HEK293 (cell line): Measurements from ENCODE around the gene SLC25A41.

ENCODE experiments used
- CTCF ChIA-PET: fragments of 350-600 bp; formaldehyde crosslinking; extraction: SDS; loops from one replicate; lab custom pipeline; 2021; ENCODE audit warnings: antibody characterized with exemption; lab: Yijun Ruan, JAX
- POLR2A ChIA-PET: fragments of 300-600 bp; formaldehyde crosslinking; extraction: SDS; loops from one replicate; lab custom pipeline; 2020; ENCODE audit warnings: antibody characterized with exemption, inconsistent platforms; lab: Yijun Ruan, JAX
- H3K27ac ChIP-seq: fragments of 200-500 bp; sonication (Bioruptor generic); 2 replicates; pipeline ENCODE4 v1.5.1; 2014; ENCODE audit warnings: low read depth, low read length, control low read depth, inconsistent platforms; ENCODE audit errors: extremely low read depth
- H3K36me3 ChIP-seq, 2 experiments: fragments of 200-500 bp in 1 of 2; sonication (Bioruptor generic) in 1 of 2; 1 replicate in 1 of 2; 2 replicates in 1 of 2; pipeline ENCODE4 v1.5.1; 2014 to 2017; ENCODE audit warnings: inconsistent platforms in 2 of 2, low read length in 2 of 2; ENCODE audit not compliant: control insufficient read depth in 2 of 2, insufficient read depth in 1 of 2
- H3K4me1 ChIP-seq: fragments of 200-500 bp; sonication (Bioruptor generic); 2 replicates; pipeline ENCODE4 v1.5.1; 2014; ENCODE audit warnings: mild to moderate bottlenecking, low read length, inconsistent platforms; ENCODE audit not compliant: control insufficient read depth, insufficient read depth
- H3K4me3 ChIP-seq: 2 replicates; pipeline ENCODE4 v1.5.1; 2011; ENCODE audit warnings: low read depth, mild to moderate bottlenecking, control low read depth, low read length, moderate library complexity
- H3K9me3 ChIP-seq: fragments of 200-500 bp; sonication (Bioruptor generic); 2 replicates; pipeline ENCODE4 v1.5.1; 2014; ENCODE audit warnings: low read depth, low read length, inconsistent platforms; ENCODE audit not compliant: control insufficient read depth, insufficient read depth
- CTCF ChIP-seq: fragments of 450-650 bp; formaldehyde crosslinking; IDR thresholded peaks from 2 replicates; pipeline ENCODE4 v1.5.1; 2016; ENCODE audit warnings: missing biosample characterization, missing genetic modification characterization
- EGR2 ChIP-seq: fragments of 450-650 bp; formaldehyde crosslinking; IDR thresholded peaks from 2 replicates; pipeline ENCODE4 v1.5.1; 2016; ENCODE audit warnings: low read depth, missing biosample characterization, missing genetic modification characterization
- HIC1 ChIP-seq: fragments of 450-650 bp; formaldehyde crosslinking; IDR thresholded peaks from 2 replicates; pipeline ENCODE4 v1.5.1; 2016; ENCODE audit warnings: missing biosample characterization, missing genetic modification characterization
- IKZF3 ChIP-seq: fragments of 450-650 bp; IDR thresholded peaks from 2 replicates; pipeline ENCODE4 v1.5.0; 2018; ENCODE audit warnings: missing biosample characterization, mild to moderate bottlenecking, missing genetic modification characterization, moderate library complexity
- KLF1 ChIP-seq: fragments of 450-650 bp; formaldehyde crosslinking; IDR thresholded peaks from 2 replicates; pipeline ENCODE4 v1.5.1; 2016; ENCODE audit warnings: missing biosample characterization, missing genetic modification characterization
- KLF10 ChIP-seq: fragments of 450-650 bp; IDR thresholded peaks from 2 replicates; pipeline ENCODE4 v1.5.1; 2018; ENCODE audit warnings: missing biosample characterization, mild to moderate bottlenecking, missing genetic modification characterization
- KLF17 ChIP-seq: fragments of 450-650 bp; formaldehyde crosslinking; IDR thresholded peaks from 2 replicates; pipeline ENCODE4 v1.5.1; 2016; ENCODE audit warnings: missing biosample characterization, missing genetic modification characterization
- KLF9 ChIP-seq: fragments of 450-650 bp; formaldehyde crosslinking; IDR thresholded peaks from 2 replicates; pipeline ENCODE4 v1.5.1; 2016; ENCODE audit warnings: missing biosample characterization, missing genetic modification characterization, low read depth
- PATZ1 ChIP-seq: fragments of 450-650 bp; formaldehyde crosslinking; IDR thresholded peaks from 2 replicates; pipeline ENCODE4 v1.5.1; 2016; ENCODE audit warnings: missing biosample characterization, missing genetic modification characterization
- SCRT1 ChIP-seq: fragments of 450-650 bp; formaldehyde crosslinking; IDR thresholded peaks from 2 replicates; pipeline ENCODE4 v1.5.1; 2016; ENCODE audit warnings: missing biosample characterization, missing genetic modification characterization, borderline replicate concordance
- SP2 ChIP-seq: fragments of 450-650 bp; formaldehyde crosslinking; IDR thresholded peaks from 2 replicates; pipeline ENCODE4 v1.5.1; 2016; ENCODE audit warnings: missing biosample characterization, missing genetic modification characterization
- SP3 ChIP-seq: fragments of 450-650 bp; formaldehyde crosslinking; IDR thresholded peaks from 2 replicates; pipeline ENCODE4 v1.5.1; 2016; ENCODE audit warnings: missing biosample characterization, missing genetic modification characterization
- ZBTB20 ChIP-seq: fragments of 450-650 bp; formaldehyde crosslinking; IDR thresholded peaks from 2 replicates; pipeline ENCODE4 v1.5.1; 2016; ENCODE audit warnings: missing biosample characterization, missing genetic modification characterization
- ZBTB48 ChIP-seq: fragments of 450-650 bp; formaldehyde crosslinking; IDR thresholded peaks from 2 replicates; pipeline ENCODE4 v1.5.1; 2016; ENCODE audit warnings: missing biosample characterization, missing genetic modification characterization
- ZFHX2 ChIP-seq: fragments of 450-650 bp; formaldehyde crosslinking; conservative IDR thresholded peaks from 2 replicates; pipeline ENCODE4 v1.5.1; 2016; ENCODE audit warnings: missing biosample characterization, missing genetic modification characterization
- ZFP37 ChIP-seq: fragments of 450-650 bp; formaldehyde crosslinking; IDR thresholded peaks from 2 replicates; pipeline ENCODE4 v1.5.1; 2016; ENCODE audit warnings: missing biosample characterization, missing genetic modification characterization
- ZNF121 ChIP-seq: fragments of 450-650 bp; formaldehyde crosslinking; IDR thresholded peaks from 2 replicates; pipeline ENCODE4 v1.5.1; 2016; ENCODE audit warnings: missing biosample characterization, missing genetic modification characterization
- ZNF223 ChIP-seq: fragments of 450-650 bp; formaldehyde crosslinking; IDR thresholded peaks from 2 replicates; pipeline ENCODE4 v1.5.1; 2016; ENCODE audit warnings: missing biosample characterization, missing genetic modification characterization
- ZNF302 ChIP-seq: fragments of 450-650 bp; formaldehyde crosslinking; IDR thresholded peaks from 2 replicates; pipeline ENCODE4 v1.5.1; 2016; ENCODE audit warnings: missing biosample characterization, missing genetic modification characterization, low read depth
- ZNF311 ChIP-seq: fragments of 450-650 bp; formaldehyde crosslinking; IDR thresholded peaks from 2 replicates; pipeline ENCODE4 v1.5.1; 2017; ENCODE audit warnings: missing biosample characterization, missing genetic modification characterization, borderline replicate concordance
- ZNF404 ChIP-seq: fragments of 450-650 bp; formaldehyde crosslinking; IDR thresholded peaks from 2 replicates; pipeline ENCODE4 v1.5.1; 2017; ENCODE audit warnings: missing biosample characterization, missing genetic modification characterization
- ZNF600 ChIP-seq: fragments of 450-650 bp; formaldehyde crosslinking; IDR thresholded peaks from 2 replicates; pipeline ENCODE4 v1.5.1; 2016; ENCODE audit warnings: missing biosample characterization, missing genetic modification characterization

SLC25A41 gene

GRCh38 chr19:6458695-6459261 is 25.2 kb upstream of the SLC25A41 start:
- H3K9me3 ChIP-seq = no peaks in the 10 kb centered on the region
- CTCF ChIA-PET = interaction anchor here (0.6 to 0.7 kb wide), 3 partner anchors 86 to 1781 kb away, joined by 3 read pairs; no protein-coding TSS in a partner anchor
- POLR2A ChIA-PET = interaction anchor here (0.6 to 1.3 kb wide), 5 partner anchors 27 to 86 kb away, joined by 3 to 7 read pairs (median 4); partner anchors contain the start of genes ALKBH7 and KHSRP

More at GRCh38 chr19:6458695-6459261, 25.2 kb upstream of the SLC25A41 start:
- Histone ChIP-seq H3K4me3 (peak overlapping the region; percentile 62), H3K36me3 (peaks cover 0 to 36% of the 10 kb centered on the region in 2 experiments; a peak in 1 of 3 replicates), H3K4me1 (no peaks in the 10 kb centered on the region)
- TF ChIP-seq ZBTB48 (tag by site-specific recombination) (peak; percentile 87), ZFHX2 (peak; percentile 66), KLF17 (tag by site-specific recombination) (peak; percentile 56), KLF1 (tag by site-specific recombination) (peak; percentile 74), SCRT1 (tag by site-specific recombination) (0 out of 2 replicates have a peak, but pooled peaks have one; percentile 16), ZNF121 (peak; percentile 100), SP3 (peak; percentile 0; the same call in 1 of the 2 replicates), HIC1 (tag by site-specific recombination) (peak; percentile 72; the same call in 1 of the 2 replicates), KLF10 (tag by site-specific recombination) (peak; percentile 74), ZNF302 (no peak), IKZF3 (no peak), ZNF223 (tag by site-specific recombination) (no peak), ZNF600 (tag by site-specific recombination) (peak; percentile 42; the same call in 1 of the 2 replicates), PATZ1 (tag by site-specific recombination) (peak; percentile 18; the same call in 1 of the 2 replicates), KLF9 (tag by site-specific recombination) (peak; percentile 84), ZNF404 (tag by site-specific recombination) (no peak), SP2 (tag by site-specific recombination) (peak; percentile 42), EGR2 (tag by site-specific recombination) (peak; percentile 61), ZBTB20 (tag by site-specific recombination) (peak; percentile 32), ZNF311 (tag by site-specific recombination) (no peak), ZFP37 (tag by site-specific recombination) (0 out of 2 replicates have a peak, but pooled peaks have one; percentile 12), CTCF (tag by site-specific recombination) (peak; percentile 39; the same call in 1 of the 2 replicates)
- TF ChIP-seq, all 188 proteins: peak for 17
- no peak overlapping the region; the same call in 1 of the 2 replicates for H3K27ac ChIP-seq
